Right atrium auricular region (tissue), 2 donors: ENCODE measurements around the gene PQBP1. TPM values are rescaled to one million over a fixed set of nuclear protein-coding genes. Genes with fewer than 3 reads are reported as not detected.
"Not testable (repeated sequence)": the region's sequence is repeated elsewhere in the genome, so short reads cannot be mapped to it uniquely, and the experiment has no call there.

Experiments used
- DNase-seq: peaks from one replicate; pipeline ENCODE4 v3.0.0-alpha.2; 2019; ENCODE audit warnings: low spot score
- H3K27ac ChIP-seq, 2 donors: fragments of 200-600 bp; sonication (generic); 1 replicate in 1 of 2; 2 replicates in 1 of 2; pipeline ENCODE4 v1.5.1; 2016 to 2019
- H3K27me3 ChIP-seq, 2 donors: fragments of 200-600 bp; sonication (generic); one replicate each; pipeline versions ENCODE4 v1.5.1 to v1.6.0; 2017 to 2019
- H3K36me3 ChIP-seq: fragments of 200-600 bp; sonication (generic); one replicate; pipeline ENCODE4 v1.5.1; 2016
- H3K4me1 ChIP-seq, 2 donors: fragments of 200-600 bp; sonication (generic); one replicate each; pipeline versions ENCODE4 v1.5.1 to v1.6.0; 2017 to 2019
- H3K4me3 ChIP-seq, 2 donors: fragments of 200-600 bp; sonication (generic); 1 replicate in 1 of 2; 2 replicates in 1 of 2; pipeline ENCODE4 v1.5.1; 2017 to 2019; ENCODE audit warnings: mild to moderate bottlenecking in 1 of 2, moderate library complexity in 1 of 2
- H3K9me3 ChIP-seq, 2 donors: fragments of 200-600 bp; sonication (generic); one replicate each; pipeline ENCODE4 v1.5.1; 2019
- CTCF ChIP-seq, 2 donors: fragments of 200-600 bp; sonication (generic); IDR thresholded peaks; one replicate each; pipeline ENCODE4 v1.5.1; 2019; ENCODE audit warnings: antibody characterized with exemption in 2 of 2
- total RNA-seq, 2 donors: library from RNA; depleted of rRNA; stranded (reverse); fragments of >200 nt; gene quantifications; one replicate each; pipeline ENCODE4 v1.1.0, GENCODE V29; 2016

Gene PQBP1
- total RNA-seq, result 10 to 100 TPM; 44.4 to 66.7 TPM

GRCh38 chrX:48897625-48898306 is at the start of gene PQBP1, which contains the start of gene TIMM17B:
TSS of gene PQBP1 (plus strand) at chrX:48897930. CDS start at chrX:48898510, 580 bp downstream.
TSS of gene TIMM17B (minus strand) at chrX:48897768. CDS start at chrX:48897749, 19 bp downstream.
- H3K27me3 ChIP-seq, result no peaks in the 10 kb centered on the region
- peak within 1 kb of the TSS; percentile 94 to 96 for H3K27ac ChIP-seq
- H3K4me3 ChIP-seq, result peak within 1 kb of the TSS; percentile 59 to 66
- TF ChIP-seq CTCF (IDR thresholded peaks at IDR 0.05), result no peak
- H3K4me1 ChIP-seq, result peaks cover 0 to 11% of the 10 kb centered on the region in 2 donors
- peaks cover 20% of the 10 kb centered on the region for H3K36me3 ChIP-seq
- peak; percentile 94 for DNase-seq
- H3K9me3 ChIP-seq, result no peaks in the 10 kb centered on the region

GRCh38 chrX:48848847-48849246 is 48.9 kb upstream of the PQBP1 start:
- no peak for TF ChIP-seq CTCF (IDR thresholded peaks at IDR 0.05)
- H3K27me3 ChIP-seq, result no peaks in the 10 kb centered on the region
- H3K27ac ChIP-seq, result no peak overlapping the region
- no peaks in the 10 kb centered on the region for H3K4me1 ChIP-seq
- H3K9me3 ChIP-seq, result no peaks in the 10 kb centered on the region
- H3K36me3 ChIP-seq, result no peaks in the 10 kb centered on the region
- DNase-seq, result no peak
- H3K4me3 ChIP-seq, result no peak overlapping the region

GRCh38 chrX:48852857-48853256 is 44.9 kb upstream of the PQBP1 start:
- H3K36me3 ChIP-seq, result no peaks in the 10 kb centered on the region
- H3K9me3 ChIP-seq, result no peaks in the 10 kb centered on the region

GRCh38 chrX:48853494-48853893 is 44.2 kb upstream of the PQBP1 start:
- DNase-seq, H3K9me3 ChIP-seq, H3K27me3 ChIP-seq, H3K4me1 ChIP-seq, H3K4me3 ChIP-seq, H3K36me3 ChIP-seq, H3K27ac ChIP-seq: not testable (repeated sequence)

More at GRCh38 chrX:48852857-48853256, 44.9 kb upstream of the PQBP1 start:
- no peaks in the 10 kb centered on the region for H3K4me1 ChIP-seq
- DNase-seq, result no peak
- no peaks in the 10 kb centered on the region for H3K27me3 ChIP-seq
- no peak for TF ChIP-seq CTCF (IDR thresholded peaks at IDR 0.05)
- no peak overlapping the region for H3K27ac ChIP-seq
- no peak overlapping the region for H3K4me3 ChIP-seq

GRCh38 chrX:48854121-48854804 is 43.5 kb upstream of the PQBP1 start:
- H3K4me1 ChIP-seq, H3K4me3 ChIP-seq, DNase-seq, H3K36me3 ChIP-seq, H3K9me3 ChIP-seq, H3K27me3 ChIP-seq, H3K27ac ChIP-seq: not testable (repeated sequence)

GRCh38 chrX:48854898-48855297 is 42.8 kb upstream of the PQBP1 start:
- Histone ChIP-seq H3K9me3 (no peaks in the 10 kb centered on the region), H3K4me3 (no peak overlapping the region), H3K4me1 (no peaks in the 10 kb centered on the region), H3K36me3 (no peaks in the 10 kb centered on the region), H3K27me3 (no peaks in the 10 kb centered on the region), H3K27ac (no peak overlapping the region)
- TF ChIP-seq CTCF (IDR thresholded peaks at IDR 0.05), result no peak
- DNase-seq, result no peak
